ENCODE results near the gene IGF2BP2. TPM values are rescaled to one million over a fixed set of nuclear protein-coding genes. Genes with fewer than 3 reads are reported as not detected.

IGF2BP2 gene
- total RNA-seq, 1 experiment from 2014 or later = 135 TPM

GRCh38 chr3:185825639-185826481, 1.0 kb upstream of the IGF2BP2 start:
- CTCF ChIA-PET = no interaction called here
- peak; percentile 51 for ATAC-seq
- Histone ChIP-seq H3K27me3 (ENCODE audit: insufficient read depth, low read length) (no peaks in the 10 kb centered on the region), H3K79me2 (ENCODE audit: insufficient read depth, low read length) (peaks cover 39% of the 10 kb centered on the region), H3K9ac (ENCODE audit: low read length) (peak overlapping the region; percentile 56), H4K20me1 (ENCODE audit: insufficient read depth) (peaks cover 4% of the 10 kb centered on the region; the same call in 1 of the 2 replicates), H3K36me3 (ENCODE audit: control insufficient read depth in 1 of 2, insufficient read depth in 2 of 2, low read length in 2 of 2) (no peaks in the 10 kb centered on the region), H3K4me2 (ENCODE audit: low read length) (peak overlapping the region; percentile 76), H3K4me3 (replicated peaks in 1 of 2; ENCODE audit: low read depth in 1 of 2, low read length in 2 of 2) (peak overlapping the region; percentile 52 to 57), H2AFZ (ENCODE audit: low read depth, low read length, poor library complexity, severe bottlenecking) (no peak overlapping the region), H3K9me2 (ENCODE audit: insufficient read depth) (no peaks in the 10 kb centered on the region), H3K9me3 (ENCODE audit: control insufficient read depth in 1 of 2, insufficient read depth in 1 of 2, low read depth in 1 of 2, low read length in 2 of 2) (no peaks in the 10 kb centered on the region), H3K4me1 (ENCODE audit: control insufficient read depth in 1 of 2, insufficient read depth in 2 of 2, low read length in 2 of 2) (peaks cover 22 to 29% of the 10 kb centered on the region in 2 experiments), H3K27ac (ENCODE audit: low read depth, low read length) (peak overlapping the region; percentile 97)
- intact Hi-C loops (cut with micrococcal nuclease) = no loop called here
- RAD21 ChIA-PET (ENCODE audit: low non-redundant PET in 1 of 2, low total read pairs in 2 of 2, uncharacterized antibody in 2 of 2, unreplicated experiment in 2 of 2) = no interaction called here
- BruUV-seq (replicated peaks) = no TSS peak
- POLR2A ChIA-PET = no interaction called here
- DNase-seq (ENCODE audit: low read depth, low spot score) = no peak
- TF ChIP-seq YY1 (IDR thresholded peaks at IDR 0.05; ENCODE audit: extremely low read depth, insufficient replicate concordance, low read depth, low read length) (no peak), SP1 (IDR thresholded peaks at IDR 0.05; ENCODE audit: low read depth) (no peak), CBX3 (IDR thresholded peaks at IDR 0.05; ENCODE audit: low read depth) (no peak), ZBTB33 (IDR thresholded peaks at IDR 0.05; ENCODE audit: extremely low read depth, insufficient replicate concordance, low read length) (no peak), TCF7L2 (IDR thresholded peaks at IDR 0.05; ENCODE audit: borderline replicate concordance, extremely low read depth, insufficient read depth, insufficient read length) (no peak), SRF (IDR thresholded peaks at IDR 0.05; ENCODE audit: low read depth) (no peak), ATF3 (IDR thresholded peaks at IDR 0.05) (no peak)

Measured in HCT116 (cell line).